Measurements from ENCODE around the gene CRYBA2.

The CRYBA2 gene

GRCh38 chr2:219026946-219027345 lies 33.7 kb upstream of the CRYBA2 start:
- Histone ChIP-seq H3K4me3 (ENCODE audit: low read depth, low read length) (no peak overlapping the region), H3K27ac (no peak overlapping the region), H3K36me3 (replicated peaks) (no peaks in the 10 kb centered on the region), H3K27me3 (replicated peaks) (peaks cover 2% of the 10 kb centered on the region)
- no peak for DNase-seq
- no peak for TF ChIP-seq CTCF (IDR thresholded peaks at IDR 0.05; ENCODE audit: low read depth, low read length, missing control alignments)
- in situ Hi-C loops (cut with HindIII; ENCODE audit: low pct_ligation_motif_present, low sequenced_read_pairs) = no loop called here

- TF ChIP-seq CTCF (IDR thresholded peaks at IDR 0.05; ENCODE audit: low read depth, low read length, missing control alignments) = no peak
- DNase-seq = no peak
- Histone ChIP-seq H3K27me3 (replicated peaks) (peaks cover 2% of the 10 kb centered on the region), H3K36me3 (replicated peaks) (no peaks in the 10 kb centered on the region), H3K27ac (no peak overlapping the region), H3K4me3 (ENCODE audit: low read depth, low read length) (no peak overlapping the region)
- in situ Hi-C loops (cut with HindIII; ENCODE audit: low pct_ligation_motif_present, low sequenced_read_pairs) = no loop called here
Measured at GRCh38 chr2:219025637-219026585, 32.7 kb upstream of the CRYBA2 start.

- in situ Hi-C loops (cut with HindIII; ENCODE audit: low pct_ligation_motif_present, low sequenced_read_pairs) = no loop called here
- H3K4me3 ChIP-seq (ENCODE audit: low read depth, low read length) = no peak overlapping the region
- peaks cover 2% of the 10 kb centered on the region for H3K27me3 ChIP-seq (replicated peaks)
Measured at GRCh38 chr2:219024059-219024458, 30.8 kb upstream of the CRYBA2 start.

GRCh38 chr2:219023045-219023605 lies 29.9 kb upstream of the CRYBA2 start:
- in situ Hi-C loops (cut with HindIII; ENCODE audit: low pct_ligation_motif_present, low sequenced_read_pairs) = no loop called here
- DNase-seq = no peak
- peaks cover 2% of the 10 kb centered on the region for H3K27me3 ChIP-seq (replicated peaks)
- H3K27ac ChIP-seq = no peak overlapping the region
- TF ChIP-seq CTCF (IDR thresholded peaks at IDR 0.05; ENCODE audit: low read depth, low read length, missing control alignments) = no peak
- H3K36me3 ChIP-seq (replicated peaks) = no peaks in the 10 kb centered on the region
- H3K4me3 ChIP-seq (ENCODE audit: low read depth, low read length) = no peak overlapping the region

More at GRCh38 chr2:219024059-219024458, 30.8 kb upstream of the CRYBA2 start:
- DNase-seq = no peak
- no peaks in the 10 kb centered on the region for H3K36me3 ChIP-seq (replicated peaks)
- TF ChIP-seq CTCF (IDR thresholded peaks at IDR 0.05; ENCODE audit: low read depth, low read length, missing control alignments) = no peak
- no peak overlapping the region for H3K27ac ChIP-seq

GRCh38 chr2:219022616-219023015 lies 29.4 kb upstream of the CRYBA2 start:
- no peak for DNase-seq
- no peak overlapping the region for H3K4me3 ChIP-seq (ENCODE audit: low read depth, low read length)
- H3K36me3 ChIP-seq (replicated peaks) = no peaks in the 10 kb centered on the region
- H3K27ac ChIP-seq = no peak overlapping the region
- H3K27me3 ChIP-seq (replicated peaks) = peaks cover 2% of the 10 kb centered on the region
- in situ Hi-C loops (cut with HindIII; ENCODE audit: low pct_ligation_motif_present, low sequenced_read_pairs) = no loop called here
- no peak for TF ChIP-seq CTCF (IDR thresholded peaks at IDR 0.05; ENCODE audit: low read depth, low read length, missing control alignments)
